ENCODE data around the gene C2CD2L.

DNA sequence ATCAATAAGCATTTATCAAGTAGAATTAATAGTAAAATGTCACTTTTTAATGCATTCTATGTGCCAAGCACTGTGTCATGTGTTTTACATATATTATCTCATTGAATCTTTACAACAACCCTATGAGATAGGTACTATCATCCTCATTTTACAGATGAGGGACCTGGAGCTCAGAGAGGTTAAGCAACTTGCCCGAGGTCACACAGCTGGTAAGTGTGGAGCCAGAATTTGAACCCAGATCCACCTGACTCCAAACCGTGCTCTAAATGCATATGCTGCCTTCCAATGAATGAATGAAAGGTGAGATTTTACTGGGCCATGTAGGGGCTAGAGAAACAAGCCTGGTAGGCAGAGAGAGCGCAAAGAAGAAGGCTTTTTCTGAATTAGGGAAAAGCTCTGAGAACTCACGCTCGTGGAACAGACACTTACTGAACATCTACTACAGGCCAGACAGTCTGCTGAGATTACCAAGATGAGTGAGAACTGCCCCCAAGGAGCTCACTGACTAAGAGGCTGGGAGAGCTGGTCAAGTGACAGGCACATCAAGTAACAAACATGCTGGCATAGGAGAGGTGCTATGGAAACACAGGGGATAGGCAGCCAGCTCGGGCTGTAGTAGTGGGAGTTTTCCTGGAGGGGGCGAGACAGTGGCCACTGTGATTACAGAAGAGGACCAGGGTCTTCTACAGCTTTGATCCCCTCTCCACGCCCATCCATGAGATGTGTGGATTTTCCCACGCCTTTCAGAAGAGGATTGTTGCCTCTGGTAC, 46.1 kb downstream of the C2CD2L start:
- no peak for TF ChIP-seq POLR2AphosphoS5 (IDR thresholded peaks at IDR 0.05)
- TF ChIP-seq, protein P1, sequence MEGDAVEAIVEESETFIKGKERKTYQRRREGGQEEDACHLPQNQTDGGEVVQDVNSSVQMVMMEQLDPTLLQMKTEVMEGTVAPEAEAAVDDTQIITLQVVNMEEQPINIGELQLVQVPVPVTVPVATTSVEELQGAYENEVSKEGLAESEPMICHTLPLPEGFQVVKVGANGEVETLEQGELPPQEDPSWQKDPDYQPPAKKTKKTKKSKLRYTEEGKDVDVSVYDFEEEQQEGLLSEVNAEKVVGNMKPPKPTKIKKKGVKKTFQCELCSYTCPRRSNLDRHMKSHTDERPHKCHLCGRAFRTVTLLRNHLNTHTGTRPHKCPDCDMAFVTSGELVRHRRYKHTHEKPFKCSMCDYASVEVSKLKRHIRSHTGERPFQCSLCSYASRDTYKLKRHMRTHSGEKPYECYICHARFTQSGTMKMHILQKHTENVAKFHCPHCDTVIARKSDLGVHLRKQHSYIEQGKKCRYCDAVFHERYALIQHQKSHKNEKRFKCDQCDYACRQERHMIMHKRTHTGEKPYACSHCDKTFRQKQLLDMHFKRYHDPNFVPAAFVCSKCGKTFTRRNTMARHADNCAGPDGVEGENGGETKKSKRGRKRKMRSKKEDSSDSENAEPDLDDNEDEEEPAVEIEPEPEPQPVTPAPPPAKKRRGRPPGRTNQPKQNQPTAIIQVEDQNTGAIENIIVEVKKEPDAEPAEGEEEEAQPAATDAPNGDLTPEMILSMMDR (IDR thresholded peaks at IDR 0.05): no peak
